Activated CD4-positive, alpha-beta T cell treated with anti-CD3 and anti-CD28 coated beads, Interleukin-2, amount 50 U/mL, for 4 hours (primary cell): ENCODE results near the gene TPD52L1.
"Not testable (repeated sequence)": the region's sequence is repeated elsewhere in the genome, so short reads cannot be mapped to it uniquely, and the experiment has no call there.

Experiments
- DNase-seq, 2 experiments: peaks; one replicate each; pipeline ENCODE4 v3.0.0-alpha.2; 2020

Gene TPD52L1

GRCh38 chr6:125277838-125278237, 124.3 kb downstream of the TPD52L1 start:
- no peak for DNase-seq

- DNase-seq = no peak
Observed at GRCh38 chr6:125279961-125280360, 126.4 kb downstream of the TPD52L1 start.

- not testable (repeated sequence) for DNase-seq
Observed at GRCh38 chr6:125280370-125281035, 126.9 kb downstream of the TPD52L1 start.

GRCh38 chr6:125282470-125282869, 128.9 kb downstream of the TPD52L1 start:
- not testable (repeated sequence) for DNase-seq

- no peak for DNase-seq
Observed at GRCh38 chr6:125285353-125285752, 131.8 kb downstream of the TPD52L1 start.

GRCh38 chr6:125285936-125286335, 132.4 kb downstream of the TPD52L1 start:
- no peak for DNase-seq

GRCh38 chr6:125287718-125288117, 134.1 kb downstream of the TPD52L1 start:
- no peak for DNase-seq

GRCh38 chr6:125293587-125293986, 140.0 kb downstream of the TPD52L1 start:
- DNase-seq = no peak

- no peak for DNase-seq
Observed at GRCh38 chr6:125294036-125294435, 140.5 kb downstream of the TPD52L1 start.

- no peak for DNase-seq
Observed at GRCh38 chr6:125294925-125295324, 141.4 kb downstream of the TPD52L1 start.

GRCh38 chr6:125296471-125296870, 142.9 kb downstream of the TPD52L1 start:
- DNase-seq = no peak

GRCh38 chr6:125299257-125299656, 145.7 kb downstream of the TPD52L1 start:
- DNase-seq = no peak

GRCh38 chr6:125300992-125301434, 147.4 kb downstream of the TPD52L1 start:
- DNase-seq = no peak

- peak; percentile 35 to 41 for DNase-seq
Observed at GRCh38 chr6:125301435-125302391, 148.1 kb downstream of the TPD52L1 start, which contains the start of gene HDDC2. Gene HDDC2, minus strand, starts transcription at chr6:125301967. Its CDS starts 35 bp downstream, at chr6:125301932.

- no peak for DNase-seq
Observed at GRCh38 chr6:125302840-125303511, 149.4 kb downstream of the TPD52L1 start.

GRCh38 chr6:125303512-125303854, 149.9 kb downstream of the TPD52L1 start:
- no peak for DNase-seq

- no peak for DNase-seq
Observed at GRCh38 chr6:125304970-125305660, 151.5 kb downstream of the TPD52L1 start.

GRCh38 chr6:125306756-125307149, 153.2 kb downstream of the TPD52L1 start:
- no peak for DNase-seq

- no peak for DNase-seq
Observed at GRCh38 chr6:125307150-125307838, 153.7 kb downstream of the TPD52L1 start.

- no peak for DNase-seq
Observed at GRCh38 chr6:125307964-125308615, 154.5 kb downstream of the TPD52L1 start.

GRCh38 chr6:125310994-125311649, 157.5 kb downstream of the TPD52L1 start:
- DNase-seq = no peak
